ENCODE results near the gene SPAG17. TPM values are rescaled to one million over a fixed set of nuclear protein-coding genes. Genes with fewer than 3 reads are reported as not detected.
A peak's percentile ranks its signal among the peaks of the same experiment; 100 is the strongest.

The SPAG17 gene
- total RNA-seq, 1 donor, result 3.3 TPM

- no peaks in the 10 kb centered on the region for H3K27me3 ChIP-seq (ENCODE audit: insufficient read depth, low read length)
- no peaks in the 10 kb centered on the region for H3K9me3 ChIP-seq (ENCODE audit: low read depth, low read length)
- no peaks in the 10 kb centered on the region for H4K20me1 ChIP-seq (ENCODE audit: insufficient read depth, low read length)
- H3K4me1 ChIP-seq (ENCODE audit: insufficient read depth, low read length), result peaks cover 33% of the 10 kb centered on the region
- H3K79me2 ChIP-seq (ENCODE audit: insufficient read depth, low read length), result no peaks in the 10 kb centered on the region
- H3K4me2 ChIP-seq (ENCODE audit: insufficient read depth, low read length), result peak overlapping the region; percentile 14
- H3K4me3 ChIP-seq (ENCODE audit: insufficient read depth, low read length), result no peak overlapping the region
- no peak overlapping the region for H2AFZ ChIP-seq (ENCODE audit: low read length)
- TF ChIP-seq CTCF (IDR thresholded peaks at IDR 0.05; ENCODE audit: extremely low read depth, low read depth, low read length), result no peak
- no peaks in the 10 kb centered on the region for H3K36me3 ChIP-seq (ENCODE audit: insufficient read depth, low read length)
- peak overlapping the region; percentile 51 for H3K27ac ChIP-seq (ENCODE audit: low read depth, low read length)
- DNase-seq (ENCODE audit: insufficient read length, low spot score, missing footprints), result no peak
Measured at GRCh38 chr1:118116909-118117308, 68.1 kb downstream of the SPAG17 start.

GRCh38 chr1:118116401-118116800, 68.6 kb downstream of the SPAG17 start:
- H2AFZ ChIP-seq (ENCODE audit: low read length), result no peak overlapping the region
- H3K27me3 ChIP-seq (ENCODE audit: insufficient read depth, low read length), result no peaks in the 10 kb centered on the region
- H3K4me2 ChIP-seq (ENCODE audit: insufficient read depth, low read length), result peak overlapping the region; percentile 14
- peaks cover 35% of the 10 kb centered on the region for H3K4me1 ChIP-seq (ENCODE audit: insufficient read depth, low read length)
- DNase-seq (ENCODE audit: insufficient read length, low spot score, missing footprints), result peak; percentile 30
- H4K20me1 ChIP-seq (ENCODE audit: insufficient read depth, low read length), result no peaks in the 10 kb centered on the region
- no peaks in the 10 kb centered on the region for H3K36me3 ChIP-seq (ENCODE audit: insufficient read depth, low read length)
- no peaks in the 10 kb centered on the region for H3K79me2 ChIP-seq (ENCODE audit: insufficient read depth, low read length)
- no peak overlapping the region for H3K4me3 ChIP-seq (ENCODE audit: insufficient read depth, low read length)
- no peak for TF ChIP-seq CTCF (IDR thresholded peaks at IDR 0.05; ENCODE audit: extremely low read depth, low read depth, low read length)
- H3K9me3 ChIP-seq (ENCODE audit: low read depth, low read length), result no peaks in the 10 kb centered on the region
- H3K27ac ChIP-seq (ENCODE audit: low read depth, low read length), result peak overlapping the region; percentile 51

- peaks cover 42% of the 10 kb centered on the region for H3K4me1 ChIP-seq (ENCODE audit: insufficient read depth, low read length)
- H3K27me3 ChIP-seq (ENCODE audit: insufficient read depth, low read length), result no peaks in the 10 kb centered on the region
- H3K4me2 ChIP-seq (ENCODE audit: insufficient read depth, low read length), result peak overlapping the region; percentile 14
- no peaks in the 10 kb centered on the region for H3K36me3 ChIP-seq (ENCODE audit: insufficient read depth, low read length)
- DNase-seq (ENCODE audit: insufficient read length, low spot score, missing footprints), result peak; percentile 41
- no peak overlapping the region for H2AFZ ChIP-seq (ENCODE audit: low read length)
- peak overlapping the region; percentile 51 for H3K27ac ChIP-seq (ENCODE audit: low read depth, low read length)
- H3K4me3 ChIP-seq (ENCODE audit: insufficient read depth, low read length), result no peak overlapping the region
- no peaks in the 10 kb centered on the region for H3K9me3 ChIP-seq (ENCODE audit: low read depth, low read length)
- H3K79me2 ChIP-seq (ENCODE audit: insufficient read depth, low read length), result no peaks in the 10 kb centered on the region
- no peak for TF ChIP-seq CTCF (IDR thresholded peaks at IDR 0.05; ENCODE audit: extremely low read depth, low read depth, low read length)
- no peaks in the 10 kb centered on the region for H4K20me1 ChIP-seq (ENCODE audit: insufficient read depth, low read length)
Measured at GRCh38 chr1:118115567-118116295, 69.3 kb downstream of the SPAG17 start.

GRCh38 chr1:118113261-118113660, 71.8 kb downstream of the SPAG17 start:
- Histone ChIP-seq H3K27me3 (ENCODE audit: insufficient read depth, low read length) (peaks cover under 1% of the 10 kb centered on the region), H3K27ac (ENCODE audit: low read depth, low read length) (no peak overlapping the region), H3K4me1 (ENCODE audit: insufficient read depth, low read length) (peaks cover 40% of the 10 kb centered on the region), H3K36me3 (ENCODE audit: insufficient read depth, low read length) (no peaks in the 10 kb centered on the region), H3K4me3 (ENCODE audit: insufficient read depth, low read length) (no peak overlapping the region), H4K20me1 (ENCODE audit: insufficient read depth, low read length) (no peaks in the 10 kb centered on the region), H2AFZ (ENCODE audit: low read length) (no peak overlapping the region), H3K4me2 (ENCODE audit: insufficient read depth, low read length) (peak overlapping the region; percentile 35), H3K79me2 (ENCODE audit: insufficient read depth, low read length) (no peaks in the 10 kb centered on the region), H3K9me3 (ENCODE audit: low read depth, low read length) (no peaks in the 10 kb centered on the region)
- no peak for DNase-seq (ENCODE audit: insufficient read length, low spot score, missing footprints)
- no peak for TF ChIP-seq CTCF (IDR thresholded peaks at IDR 0.05; ENCODE audit: extremely low read depth, low read depth, low read length)
